ENCODE results near the gene BMP7. TPM values are rescaled to one million over a fixed set of nuclear protein-coding genes. Genes with fewer than 3 reads are reported as not detected.

The BMP7 gene
- total RNA-seq, 1 donor from 2014 or later, result 3.7 TPM

DNA sequence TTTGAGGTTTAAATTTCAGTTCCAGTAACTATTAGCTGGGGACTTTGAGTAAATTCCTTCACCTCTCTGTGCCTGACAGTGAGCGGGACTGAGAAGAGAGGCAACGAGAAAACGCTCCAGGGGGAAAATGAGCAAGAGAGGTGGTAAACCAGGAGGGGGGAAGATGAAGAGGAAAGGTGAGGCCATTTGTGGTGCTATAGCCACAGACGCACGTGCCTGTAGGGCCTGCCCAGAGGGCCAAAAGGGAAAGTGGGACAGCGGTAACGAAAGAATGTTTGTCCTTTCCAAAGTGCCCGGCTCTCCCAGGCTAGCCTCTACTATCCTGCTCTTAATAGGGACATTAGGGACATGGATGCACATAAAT is 99.2 kb downstream of the BMP7 start:
- DNase-seq (ENCODE audit: low read depth), result no peak
- no peak overlapping the region for H3K4me3 ChIP-seq (ENCODE audit: low read depth, low read length)
- no peak for TF ChIP-seq CTCF (conservative IDR thresholded peaks at IDR 0.05; ENCODE audit: low read depth, low read length)

DNA sequence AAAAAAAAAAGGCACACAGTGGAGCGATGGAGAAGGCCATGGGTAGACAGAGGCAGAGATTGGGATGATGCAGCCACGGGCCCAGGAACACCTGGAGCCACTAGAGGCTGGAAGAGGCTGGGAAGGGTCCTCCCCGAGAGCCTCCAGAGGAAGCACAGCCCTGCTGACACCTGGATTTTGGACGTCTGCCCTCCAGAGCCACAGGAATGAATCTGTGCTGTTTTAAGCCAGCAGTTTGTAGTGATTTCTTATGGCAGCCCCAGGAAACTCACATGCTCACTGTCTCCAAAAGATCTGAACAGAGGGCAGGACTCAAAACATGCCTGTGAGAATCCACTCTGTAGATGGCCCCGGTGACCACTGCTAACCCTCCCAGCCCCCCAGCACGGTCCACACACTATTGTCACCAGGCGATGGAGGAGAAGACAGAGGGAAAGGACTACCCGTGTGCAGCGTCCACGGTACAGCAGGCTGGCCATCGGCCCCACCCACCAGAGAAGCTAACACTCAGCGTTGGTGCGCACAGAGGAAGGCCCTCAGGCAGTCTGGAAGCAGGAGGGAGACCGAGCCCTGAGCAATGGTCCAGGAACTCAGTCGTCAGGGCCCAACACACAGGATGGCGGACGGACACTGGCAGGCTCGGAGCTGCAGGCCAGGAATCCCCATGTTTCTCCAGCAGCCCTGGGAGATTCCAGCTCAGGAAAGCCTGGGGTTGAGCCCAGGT is 99.7 kb downstream of the BMP7 start:
- H3K4me3 ChIP-seq (ENCODE audit: low read depth, low read length), result no peak overlapping the region
- no peak for TF ChIP-seq CTCF (conservative IDR thresholded peaks at IDR 0.05; ENCODE audit: low read depth, low read length)
- DNase-seq (ENCODE audit: low read depth), result no peak

- TF ChIP-seq CTCF (conservative IDR thresholded peaks at IDR 0.05; ENCODE audit: low read depth, low read length), result no peak
- H3K4me3 ChIP-seq (ENCODE audit: low read depth, low read length), result no peak overlapping the region
- no peak for DNase-seq (ENCODE audit: low read depth)
These were observed 100.9 kb downstream of the BMP7 start for GRCh38 chr20:57165427-57166004.

GRCh38 chr20:57164872-57165271 is 101.6 kb downstream of the BMP7 start:
- no peak overlapping the region for H3K4me3 ChIP-seq (ENCODE audit: low read depth, low read length)
- no peak for TF ChIP-seq CTCF (conservative IDR thresholded peaks at IDR 0.05; ENCODE audit: low read depth, low read length)
- no peak for DNase-seq (ENCODE audit: low read depth)

DNA sequence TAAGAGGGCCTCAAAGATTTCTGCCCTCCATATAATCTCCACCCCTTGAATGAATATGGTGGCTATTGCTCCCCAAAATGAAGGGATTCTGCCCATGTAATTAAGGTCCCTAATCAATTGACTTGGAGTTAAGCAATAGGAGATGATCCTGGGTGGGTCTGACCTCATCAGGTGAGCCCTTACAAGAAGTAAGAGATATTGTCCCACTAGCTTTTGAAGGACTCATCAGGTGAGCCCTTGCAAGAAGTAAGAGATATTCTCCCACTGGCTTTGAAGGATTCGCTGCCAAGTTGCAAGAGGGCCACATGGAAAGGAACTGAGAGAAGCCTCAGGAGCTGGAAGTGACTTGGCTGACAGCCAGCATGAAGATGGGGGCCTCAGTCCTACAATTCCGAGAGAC is 103.4 kb downstream of the BMP7 start:
- TF ChIP-seq CTCF (conservative IDR thresholded peaks at IDR 0.05; ENCODE audit: low read depth, low read length), result no peak
- no peak overlapping the region for H3K4me3 ChIP-seq (ENCODE audit: low read depth, low read length)
- DNase-seq (ENCODE audit: low read depth), result no peak

DNA sequence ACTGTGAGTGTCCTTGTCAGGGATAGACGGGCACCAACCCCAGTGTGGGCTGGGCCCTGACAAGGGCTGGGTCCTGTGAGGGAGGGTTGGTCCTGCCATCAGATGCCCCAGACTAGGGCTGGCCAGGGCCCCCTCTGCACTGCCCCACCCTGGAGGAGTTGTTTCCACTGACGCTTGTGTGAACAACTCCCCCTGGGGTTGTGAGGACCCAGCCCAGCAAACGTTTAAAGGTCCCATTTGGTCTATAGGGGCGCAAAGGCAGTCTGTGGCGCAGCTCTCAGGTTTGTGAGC is 104.1 kb downstream of the BMP7 start:
- no peak for TF ChIP-seq CTCF (conservative IDR thresholded peaks at IDR 0.05; ENCODE audit: low read depth, low read length)
- no peak for DNase-seq (ENCODE audit: low read depth)
- H3K4me3 ChIP-seq (ENCODE audit: low read depth, low read length), result no peak overlapping the region
